Measurements from ENCODE around the gene CMTM6.
"Not testable (repeated sequence)": the region's sequence is repeated elsewhere in the genome, so short reads cannot be mapped to it uniquely, and the experiment has no call there.

CMTM6 gene

GRCh38 chr3:32518921-32519320, 16.3 kb upstream of the CMTM6 start:
- H3K27ac ChIP-seq (ENCODE audit: low read length); H3K4me1 ChIP-seq (ENCODE audit: insufficient read depth, low read length); H3K4me3 ChIP-seq (ENCODE audit: low read length); H3K27me3 ChIP-seq (ENCODE audit: insufficient read depth, low read length); H3K36me3 ChIP-seq (ENCODE audit: insufficient read depth, low read depth, low read length); H3K9me3 ChIP-seq (ENCODE audit: insufficient read depth, low read depth, low read length); H3K9ac ChIP-seq (ENCODE audit: low read depth, low read length): not testable (repeated sequence)

- not testable (repeated sequence) for H3K9ac ChIP-seq (ENCODE audit: low read depth, low read length)
Measured at GRCh38 chr3:32516751-32517150, 14.1 kb upstream of the CMTM6 start.

GRCh38 chr3:32511005-32511404, 8.4 kb upstream of the CMTM6 start:
- Histone ChIP-seq H3K4me3 (ENCODE audit: low read length) (no peak overlapping the region), H3K4me1 (ENCODE audit: insufficient read depth, low read length) (no peaks in the 10 kb centered on the region), H3K9ac (ENCODE audit: low read depth, low read length) (no peak overlapping the region), H3K36me3 (ENCODE audit: insufficient read depth, low read depth, low read length) (no peaks in the 10 kb centered on the region), H3K27me3 (ENCODE audit: insufficient read depth, low read length) (no peaks in the 10 kb centered on the region), H3K27ac (ENCODE audit: low read length) (no peak overlapping the region), H3K9me3 (ENCODE audit: insufficient read depth, low read depth, low read length) (no peaks in the 10 kb centered on the region)

More at GRCh38 chr3:32516751-32517150, 14.1 kb upstream of the CMTM6 start:
- H3K4me3 ChIP-seq (ENCODE audit: low read length); H3K9me3 ChIP-seq (ENCODE audit: insufficient read depth, low read depth, low read length); H3K36me3 ChIP-seq (ENCODE audit: insufficient read depth, low read depth, low read length); H3K27me3 ChIP-seq (ENCODE audit: insufficient read depth, low read length); H3K27ac ChIP-seq (ENCODE audit: low read length); H3K4me1 ChIP-seq (ENCODE audit: insufficient read depth, low read length): not testable (repeated sequence)

GRCh38 chr3:32510075-32510724, 7.5 kb upstream of the CMTM6 start:
- Histone ChIP-seq H3K36me3 (ENCODE audit: insufficient read depth, low read depth, low read length) (no peaks in the 10 kb centered on the region), H3K27ac (ENCODE audit: low read length) (no peak overlapping the region), H3K9ac (ENCODE audit: low read depth, low read length) (no peak overlapping the region), H3K9me3 (ENCODE audit: insufficient read depth, low read depth, low read length) (no peaks in the 10 kb centered on the region), H3K27me3 (ENCODE audit: insufficient read depth, low read length) (no peaks in the 10 kb centered on the region), H3K4me1 (ENCODE audit: insufficient read depth, low read length) (no peaks in the 10 kb centered on the region), H3K4me3 (ENCODE audit: low read length) (no peak overlapping the region)

- Histone ChIP-seq H3K27me3 (ENCODE audit: insufficient read depth, low read length) (no peaks in the 10 kb centered on the region), H3K36me3 (ENCODE audit: insufficient read depth, low read depth, low read length) (no peaks in the 10 kb centered on the region), H3K27ac (ENCODE audit: low read length) (no peak overlapping the region), H3K9me3 (ENCODE audit: insufficient read depth, low read depth, low read length) (no peaks in the 10 kb centered on the region), H3K4me1 (ENCODE audit: insufficient read depth, low read length) (peaks cover 3% of the 10 kb centered on the region; the same call in 1 of the 2 replicates), H3K4me3 (ENCODE audit: low read length) (no peak overlapping the region), H3K9ac (ENCODE audit: low read depth, low read length) (no peak overlapping the region)
Measured at GRCh38 chr3:32508711-32509110, 6.1 kb upstream of the CMTM6 start.

- H3K27me3 ChIP-seq (ENCODE audit: insufficient read depth, low read length) = no peaks in the 10 kb centered on the region
- no peaks in the 10 kb centered on the region for H3K36me3 ChIP-seq (ENCODE audit: insufficient read depth, low read depth, low read length)
- H3K9me3 ChIP-seq (ENCODE audit: insufficient read depth, low read depth, low read length) = no peaks in the 10 kb centered on the region
- peaks cover 9% of the 10 kb centered on the region; the same call in 1 of the 2 replicates for H3K4me1 ChIP-seq (ENCODE audit: insufficient read depth, low read length)
- no peak overlapping the region for H3K4me3 ChIP-seq (ENCODE audit: low read length)
- no peak overlapping the region for H3K9ac ChIP-seq (ENCODE audit: low read depth, low read length)
- H3K27ac ChIP-seq (ENCODE audit: low read length) = no peak overlapping the region
Measured at GRCh38 chr3:32506466-32506865, 3.8 kb upstream of the CMTM6 start.

GRCh38 chr3:32502946-32503286, 264 bp upstream of the CMTM6 start:
- Histone ChIP-seq H3K27me3 (ENCODE audit: insufficient read depth, low read length) (no peaks in the 10 kb centered on the region), H3K27ac (ENCODE audit: low read length) (no peak overlapping the region), H3K9me3 (ENCODE audit: insufficient read depth, low read depth, low read length) (no peaks in the 10 kb centered on the region), H3K9ac (ENCODE audit: low read depth, low read length) (0 out of 2 replicates have a peak overlapping the region, but pooled peaks have one; percentile 45), H3K36me3 (ENCODE audit: insufficient read depth, low read depth, low read length) (no peaks in the 10 kb centered on the region), H3K4me1 (ENCODE audit: insufficient read depth, low read length) (peaks cover 9% of the 10 kb centered on the region; the same call in 1 of the 2 replicates), H3K4me3 (ENCODE audit: low read length) (peak overlapping the region; percentile 93)

- Histone ChIP-seq H3K4me3 (ENCODE audit: low read length) (peak overlapping the region; percentile 93), H3K36me3 (ENCODE audit: insufficient read depth, low read depth, low read length) (no peaks in the 10 kb centered on the region), H3K4me1 (ENCODE audit: insufficient read depth, low read length) (peaks cover 9% of the 10 kb centered on the region; the same call in 1 of the 2 replicates), H3K9me3 (ENCODE audit: insufficient read depth, low read depth, low read length) (no peaks in the 10 kb centered on the region), H3K27ac (ENCODE audit: low read length) (no peak overlapping the region), H3K27me3 (ENCODE audit: insufficient read depth, low read length) (no peaks in the 10 kb centered on the region), H3K9ac (ENCODE audit: low read depth, low read length) (peak overlapping the region; percentile 74; the same call in 1 of the 2 replicates)
Measured at GRCh38 chr3:32501783-32502117, 902 bp downstream of the CMTM6 start.

- no peaks in the 10 kb centered on the region for H3K9me3 ChIP-seq (ENCODE audit: insufficient read depth, low read depth, low read length)
- H3K27me3 ChIP-seq (ENCODE audit: insufficient read depth, low read length) = no peaks in the 10 kb centered on the region
- peaks cover 9% of the 10 kb centered on the region; the same call in 1 of the 2 replicates for H3K4me1 ChIP-seq (ENCODE audit: insufficient read depth, low read length)
- no peak overlapping the region for H3K27ac ChIP-seq (ENCODE audit: low read length)
- H3K9ac ChIP-seq (ENCODE audit: low read depth, low read length) = peak overlapping the region; percentile 74; the same call in 1 of the 2 replicates
- H3K4me3 ChIP-seq (ENCODE audit: low read length) = peak overlapping the region; percentile 93
- H3K36me3 ChIP-seq (ENCODE audit: insufficient read depth, low read depth, low read length) = no peaks in the 10 kb centered on the region
Measured at GRCh38 chr3:32500880-32501782, 1.5 kb downstream of the CMTM6 start.

- Histone ChIP-seq H3K4me3 (ENCODE audit: low read length) (no peak overlapping the region), H3K4me1 (ENCODE audit: insufficient read depth, low read length) (peaks cover 9% of the 10 kb centered on the region; the same call in 1 of the 2 replicates), H3K9ac (ENCODE audit: low read depth, low read length) (no peak overlapping the region), H3K27me3 (ENCODE audit: insufficient read depth, low read length) (no peaks in the 10 kb centered on the region), H3K9me3 (ENCODE audit: insufficient read depth, low read depth, low read length) (no peaks in the 10 kb centered on the region), H3K27ac (ENCODE audit: low read length) (no peak overlapping the region), H3K36me3 (ENCODE audit: insufficient read depth, low read depth, low read length) (no peaks in the 10 kb centered on the region)
Measured at GRCh38 chr3:32500231-32500630, 2.4 kb downstream of the CMTM6 start.

- Histone ChIP-seq H3K27ac (ENCODE audit: low read length) (no peak overlapping the region), H3K4me1 (ENCODE audit: insufficient read depth, low read length) (peaks cover 9% of the 10 kb centered on the region; the same call in 1 of the 2 replicates), H3K9me3 (ENCODE audit: insufficient read depth, low read depth, low read length) (no peaks in the 10 kb centered on the region), H3K9ac (ENCODE audit: low read depth, low read length) (no peak overlapping the region), H3K27me3 (ENCODE audit: insufficient read depth, low read length) (no peaks in the 10 kb centered on the region), H3K4me3 (ENCODE audit: low read length) (no peak overlapping the region), H3K36me3 (ENCODE audit: insufficient read depth, low read depth, low read length) (no peaks in the 10 kb centered on the region)
Measured at GRCh38 chr3:32499585-32499984, 3.1 kb downstream of the CMTM6 start.

GRCh38 chr3:32498992-32499391, 3.7 kb downstream of the CMTM6 start:
- Histone ChIP-seq H3K9me3 (ENCODE audit: insufficient read depth, low read depth, low read length) (no peaks in the 10 kb centered on the region), H3K27me3 (ENCODE audit: insufficient read depth, low read length) (no peaks in the 10 kb centered on the region), H3K27ac (ENCODE audit: low read length) (no peak overlapping the region), H3K4me3 (ENCODE audit: low read length) (no peak overlapping the region), H3K9ac (ENCODE audit: low read depth, low read length) (no peak overlapping the region), H3K4me1 (ENCODE audit: insufficient read depth, low read length) (peaks cover 8% of the 10 kb centered on the region), H3K36me3 (ENCODE audit: insufficient read depth, low read depth, low read length) (no peaks in the 10 kb centered on the region)

Measured in iPS-20b (cell line).